ENCODE results near the gene SYT1. TPM values are rescaled to one million over a fixed set of nuclear protein-coding genes. Genes with fewer than 3 reads are reported as not detected.

Gene SYT1
- total and polyA plus RNA-seq, 2 of the 4 experiments (the other 2 are of a cell fraction) = 2.8 to 3.0 TPM

- DNase-seq (no peak), ATAC-seq (ENCODE audit: low read depth) (0 out of 2 replicates have a peak, but pooled peaks have one; percentile 7)
- BruUV-seq (replicated peaks) = no TSS peak
- Histone ChIP-seq H3K4me2 (ENCODE audit: low read depth, low read length) (peak overlapping the region; percentile 43; the same call in 1 of the 2 replicates), H3K9me3 (ENCODE audit: control insufficient read depth, insufficient read depth, low read length) (no peaks in the 10 kb centered on the region), H3K9me1 (ENCODE audit: insufficient read depth, low read length) (peaks cover 5% of the 10 kb centered on the region; the same call in 1 of the 2 replicates), H2AK5ac (ENCODE audit: low read depth, low read length) (no peak overlapping the region), H2BK120ac (ENCODE audit: low read depth, low read length) (peak overlapping the region; percentile 92), H3K4me3 (ENCODE audit: insufficient read depth, low read depth, low read length) (no peak overlapping the region), H3K4me1 (ENCODE audit: control insufficient read depth, insufficient read depth, low read length) (peaks cover 22% of the 10 kb centered on the region; the same call in 1 of the 2 replicates), H4K20me1 (ENCODE audit: insufficient read depth, low read length) (no peaks in the 10 kb centered on the region), H3K27ac (ENCODE audit: insufficient read depth, low read length) (peak overlapping the region; percentile 69; the same call in 1 of the 2 replicates), H3K18ac (ENCODE audit: low read depth, low read length) (peak overlapping the region; percentile 93; the same call in 1 of the 2 replicates), H4K5ac (ENCODE audit: low read depth, low read length) (peak overlapping the region; percentile 73; the same call in 1 of the 2 replicates), H4K91ac (ENCODE audit: insufficient read depth, low read depth, low read length) (peak overlapping the region; percentile 93; the same call in 1 of the 2 replicates), H3K4ac (ENCODE audit: low read depth, low read length) (peak overlapping the region; percentile 97), H3K36me3 (ENCODE audit: control insufficient read depth, insufficient read depth, low read length) (no peaks in the 10 kb centered on the region), H4K8ac (ENCODE audit: low read depth in 2 of 2, low read length in 2 of 2) (peak overlapping the region; percentile 51 to 88; a peak in 3 of 4 replicates), H2BK15ac (ENCODE audit: low read depth, low read length) (peak overlapping the region; percentile 82; the same call in 2 of the 3 replicates), H3K56ac (ENCODE audit: extremely low read depth, insufficient read depth, low read length) (peak overlapping the region; percentile 16; the same call in 1 of the 2 replicates), H3K23ac (ENCODE audit: low read depth, low read length) (peak overlapping the region; percentile 22; the same call in 1 of the 2 replicates), H2BK20ac (ENCODE audit: low read depth, low read length) (peak overlapping the region; percentile 97), H2AFZ (replicated peaks; ENCODE audit: low read length, poor library complexity) (no peak overlapping the region), H2AK9ac (replicated peaks; ENCODE audit: low read depth, low read length, poor library complexity) (no peak overlapping the region), H3K14ac (replicated peaks; ENCODE audit: low read depth, low read length) (peak overlapping the region; percentile 78; the same call in 1 of the 2 replicates), H3K79me1 (ENCODE audit: low read depth in 1 of 2, low read length in 2 of 2) (peaks cover 0 to 6% of the 10 kb centered on the region in 2 experiments; a peak in 1 of 4 replicates), H3K27me3 (ENCODE audit: control insufficient read depth, insufficient read depth, low read length) (no peaks in the 10 kb centered on the region), H3K9ac (ENCODE audit: low read depth, low read length) (no peak overlapping the region), H2BK5ac (ENCODE audit: low read depth, low read length, poor library complexity, severe bottlenecking) (peak overlapping the region; percentile 99)
- dilution Hi-C loops (cut with HindIII; ENCODE audit: low sequenced_read_pairs, unreplicated experiment) = no loop called here
- intact Hi-C loops (cut with micrococcal nuclease) = loop anchor here (5.0 to 10.0 kb wide), 3 partner anchors 510 to 850 kb away; no protein-coding TSS in a partner anchor
- ChIA-PET CTCF (interaction anchor here (1.0 kb wide), 1 partner anchor 11 kb away, joined by 3 read pairs; no protein-coding TSS in a partner anchor), POLR2A (ENCODE audit: unreplicated experiment) (interaction anchor here (1.0 kb wide), 1 partner anchor 109 kb away, joined by 3 read pairs; no protein-coding TSS in a partner anchor)
- in situ Hi-C loops (cut with MboI; ENCODE audit: low sequenced_read_pairs) = loop anchor here (5.0 to 25.0 kb wide), 4 partner anchors 265 to 1515 kb away; partner anchors contain the start of genes LIN7A and PPP1R12A
- WGBS, 2 experiments (ENCODE audit: extremely low coverage in 2 of 2, insufficient read length in 1 of 2) = no CpG with 5 or more reads among the region's 3 CpGs
- TF ChIP-seq MAFK (IDR thresholded peaks at IDR 0.05; ENCODE audit: low read depth, low read length) (no peak), RFX5 (IDR thresholded peaks at IDR 0.05; ENCODE audit: low read depth, low read length) (no peak)
Observed at GRCh38 chr12:79422060-79422812, 557.7 kb downstream of the SYT1 start.
